Measurements from ENCODE around the gene CDKAL1.

Gene CDKAL1

DNA sequence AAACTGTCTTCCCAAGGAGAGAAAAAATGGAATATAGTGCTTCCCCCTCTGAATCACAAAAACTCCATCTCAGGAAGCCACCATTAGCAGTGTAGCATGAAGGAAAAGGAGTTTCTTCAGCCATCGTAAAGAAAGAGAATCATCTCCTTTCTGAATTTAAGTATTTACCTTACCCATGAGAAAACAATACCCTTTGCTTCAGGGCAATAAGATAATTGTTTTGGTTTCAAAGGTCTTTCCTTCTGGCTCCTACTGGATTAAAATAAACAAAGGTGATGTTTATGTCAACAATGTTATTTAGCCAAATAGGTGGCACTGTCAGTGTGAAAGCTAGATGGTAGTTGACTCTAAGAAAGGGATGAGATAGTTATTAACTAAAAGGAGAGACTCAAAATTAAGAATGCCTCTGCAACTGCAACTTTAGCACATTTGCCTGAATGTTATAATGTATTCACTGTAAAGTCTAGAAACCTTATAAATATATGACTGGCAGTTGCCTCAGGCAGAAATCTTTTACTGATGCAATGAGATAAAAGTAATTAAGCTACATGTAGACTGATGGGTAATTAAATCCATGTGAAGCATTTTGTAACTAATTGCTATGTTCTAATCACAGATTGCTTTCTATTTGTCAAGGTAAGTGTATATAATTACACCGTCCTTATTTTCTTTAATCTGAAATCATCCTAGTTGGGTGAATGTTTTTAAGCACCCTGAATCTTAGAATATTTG lies 399.0 kb downstream of the CDKAL1 start:
- no peak for DNase-seq

DNA sequence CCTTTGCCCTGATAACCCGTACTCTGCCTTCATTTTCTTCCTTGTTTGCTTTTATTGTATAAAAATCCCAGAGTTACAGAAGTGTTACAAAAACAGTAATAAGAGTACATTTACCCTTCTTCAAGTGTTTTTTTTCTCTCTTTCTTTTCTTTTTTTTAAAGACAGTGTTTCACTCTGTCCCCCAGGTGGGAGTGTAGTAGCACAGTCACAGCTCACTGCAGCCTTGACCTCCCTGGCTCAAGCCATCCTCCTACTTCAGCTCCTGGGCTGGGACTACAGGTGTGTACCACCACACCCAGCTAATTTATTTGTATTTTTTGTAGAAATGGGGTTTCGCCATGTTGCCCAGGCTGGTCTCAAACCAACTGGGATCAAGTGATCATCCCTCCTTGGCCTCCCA lies 402.7 kb downstream of the CDKAL1 start:
- DNase-seq, result no peak

DNA sequence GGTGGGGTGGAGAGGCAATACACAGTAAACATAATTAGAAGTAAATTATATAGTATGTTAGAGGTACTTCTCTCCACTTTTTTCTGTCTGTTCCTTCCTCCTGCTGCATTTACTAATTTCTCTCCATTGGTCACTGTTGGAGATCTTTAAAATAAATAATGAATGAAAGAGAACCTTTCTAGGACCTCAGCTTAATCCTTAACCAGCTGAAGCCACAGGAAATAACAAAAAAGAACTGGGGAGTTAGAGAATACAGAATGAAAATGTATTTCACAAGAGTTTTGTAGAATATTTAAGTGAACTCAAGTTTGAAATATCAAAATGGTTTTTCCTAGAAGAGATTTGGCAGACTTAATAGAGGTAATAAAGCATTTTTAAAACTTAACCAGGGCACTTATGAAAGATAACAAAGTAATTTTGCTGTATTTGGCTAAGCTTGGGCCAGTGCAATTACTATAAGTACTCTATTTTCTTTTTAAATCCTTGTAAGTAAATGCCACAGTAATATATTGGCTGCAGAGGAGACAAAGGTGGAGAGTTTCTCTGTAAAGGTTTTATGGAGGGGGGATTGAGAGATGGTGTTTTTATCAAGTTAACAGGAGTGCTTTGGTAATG lies 405.0 kb downstream of the CDKAL1 start:
- no peak for DNase-seq

DNA sequence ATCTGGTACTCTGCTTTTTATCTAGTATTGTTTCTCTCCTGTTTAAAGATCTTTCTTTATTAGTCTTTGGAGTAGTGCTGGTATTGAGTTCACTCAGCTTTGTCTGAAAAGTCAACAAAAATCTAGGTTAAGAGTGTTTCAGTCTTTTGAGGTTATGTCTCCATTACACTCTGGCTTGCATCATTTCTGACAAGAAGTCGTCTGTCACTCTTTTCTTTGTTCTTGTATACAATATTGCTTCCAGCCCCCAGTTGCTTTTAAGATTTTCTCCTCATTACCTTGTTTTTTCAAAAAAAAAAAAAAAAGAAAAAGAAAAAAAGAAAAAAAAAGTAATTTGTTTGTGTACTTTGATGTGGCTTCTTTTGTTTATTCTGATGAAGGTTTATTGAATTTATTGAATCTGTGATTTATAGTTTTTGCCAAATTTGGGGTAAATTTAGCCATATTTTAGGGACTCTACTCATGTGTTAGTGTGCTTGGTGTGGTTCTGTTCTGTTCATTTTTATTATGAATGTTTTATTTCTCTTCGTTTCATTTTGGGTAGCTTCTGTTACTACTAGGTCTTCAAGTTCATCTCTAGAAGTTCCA lies 408.9 kb downstream of the CDKAL1 start:
- no peak for DNase-seq

DNA sequence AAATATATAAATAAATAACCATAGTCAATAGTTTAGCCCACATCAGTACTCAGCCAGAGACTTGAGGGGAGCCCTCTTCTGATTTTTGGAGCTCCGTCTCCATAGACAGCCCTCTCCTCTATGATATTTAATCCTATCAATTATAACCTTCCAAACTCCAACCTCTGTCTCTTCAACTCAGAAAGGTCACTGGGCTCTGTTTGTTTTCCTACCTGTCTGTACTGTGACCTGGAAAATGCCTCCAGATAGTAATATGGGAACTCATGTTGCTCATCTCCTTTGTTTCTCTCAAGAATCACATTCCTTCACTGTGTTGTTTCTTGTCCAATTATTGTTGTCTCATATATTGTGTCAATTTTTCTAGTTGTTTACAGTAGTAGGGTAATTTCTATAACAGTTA lies 409.7 kb downstream of the CDKAL1 start:
- DNase-seq, result no peak

DNA sequence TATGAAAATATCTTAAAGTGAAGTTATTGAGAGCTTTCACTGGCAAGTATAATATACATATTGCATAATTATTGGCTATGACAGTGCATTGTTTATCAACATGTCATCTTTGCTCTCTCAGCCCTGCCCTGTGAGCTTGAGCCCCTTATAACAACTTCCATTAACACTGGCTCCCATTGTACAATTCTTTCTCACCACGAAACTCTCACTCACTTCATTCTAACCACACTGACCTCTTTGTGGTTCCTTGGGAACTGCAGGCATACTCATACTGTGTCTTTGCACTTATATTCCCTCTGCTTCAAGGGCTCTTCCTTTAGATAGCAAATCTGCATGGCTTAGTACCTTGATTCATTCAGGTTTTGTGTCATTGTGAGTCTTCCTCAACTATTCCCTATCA lies 411.8 kb downstream of the CDKAL1 start:
- DNase-seq, result no peak

DNA sequence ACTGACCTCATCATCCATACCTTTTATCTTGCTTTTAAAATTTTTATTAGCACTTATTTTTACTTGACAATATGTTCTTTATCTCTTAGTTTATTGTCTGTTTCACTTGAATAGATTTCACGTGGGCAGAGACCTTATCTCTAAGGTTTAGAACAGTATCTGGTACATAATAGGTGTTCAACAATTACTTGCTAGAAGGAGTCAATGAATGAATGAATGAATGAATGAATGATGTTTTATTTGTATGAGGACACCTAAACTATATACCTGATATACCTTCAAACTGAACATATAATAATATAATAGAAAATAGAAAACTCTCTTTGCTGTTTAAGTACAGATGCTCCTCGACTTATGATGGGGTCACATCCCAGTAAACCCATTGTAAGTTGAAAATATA lies 412.6 kb downstream of the CDKAL1 start:
- no peak for DNase-seq

DNA sequence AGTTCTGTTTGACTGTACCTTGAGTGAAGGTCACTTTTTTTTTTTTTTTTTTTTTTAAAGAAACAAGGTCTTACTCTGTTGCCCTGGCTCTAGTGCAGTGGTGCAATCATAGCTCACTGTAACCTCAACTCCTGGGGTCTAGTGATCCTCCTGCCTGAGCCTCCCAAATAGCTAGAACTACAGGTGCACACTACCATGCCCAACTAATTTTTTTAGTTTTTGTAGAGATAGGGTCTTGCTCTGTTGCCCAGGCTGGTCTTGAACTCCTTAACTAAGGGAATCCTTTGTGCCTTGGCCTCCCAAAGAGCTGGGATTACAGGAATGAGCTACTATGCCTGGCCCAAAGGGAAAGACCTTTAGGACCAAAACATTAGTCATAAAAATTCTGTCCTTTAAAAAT lies 413.7 kb downstream of the CDKAL1 start:
- DNase-seq, result no peak

DNA sequence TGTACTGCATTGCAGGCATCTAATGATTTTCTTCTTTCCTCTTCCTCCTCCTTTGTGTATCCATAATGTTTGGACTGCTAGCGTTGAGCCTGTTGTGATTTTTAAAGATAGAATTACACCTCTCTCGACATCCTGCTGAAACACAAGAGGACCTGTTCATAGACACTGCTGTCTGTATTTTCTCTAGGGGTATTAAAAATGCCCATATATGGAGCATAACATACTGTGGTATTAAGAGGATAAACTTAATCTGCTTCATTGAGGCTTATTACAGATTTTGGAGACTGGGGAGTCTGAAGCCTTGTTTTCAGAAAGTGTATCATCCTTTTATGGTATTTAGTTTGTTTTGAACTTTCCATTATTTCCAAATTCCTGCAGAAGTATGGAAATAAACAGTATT lies 414.3 kb downstream of the CDKAL1 start:
- DNase-seq, result no peak

DNA sequence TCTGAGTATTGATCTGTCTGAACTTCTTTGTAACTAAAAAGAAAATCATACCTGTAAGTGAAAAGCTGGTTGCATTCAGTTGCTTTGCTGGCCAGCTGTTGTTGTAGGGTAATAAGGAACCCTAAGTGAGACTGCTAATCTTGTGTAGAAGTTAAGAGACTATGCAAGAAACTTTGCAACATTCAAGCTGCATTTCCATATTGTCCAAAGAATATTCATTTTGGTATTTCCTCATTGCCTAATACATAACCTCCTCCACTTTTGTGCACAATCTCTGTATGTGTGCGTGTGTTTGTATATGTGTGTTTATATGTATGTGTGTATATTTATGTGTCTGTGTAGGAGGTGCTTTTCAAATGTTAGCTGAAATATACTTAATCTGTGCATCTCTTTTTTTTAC lies 414.9 kb downstream of the CDKAL1 start:
- DNase-seq, result no peak

DNA sequence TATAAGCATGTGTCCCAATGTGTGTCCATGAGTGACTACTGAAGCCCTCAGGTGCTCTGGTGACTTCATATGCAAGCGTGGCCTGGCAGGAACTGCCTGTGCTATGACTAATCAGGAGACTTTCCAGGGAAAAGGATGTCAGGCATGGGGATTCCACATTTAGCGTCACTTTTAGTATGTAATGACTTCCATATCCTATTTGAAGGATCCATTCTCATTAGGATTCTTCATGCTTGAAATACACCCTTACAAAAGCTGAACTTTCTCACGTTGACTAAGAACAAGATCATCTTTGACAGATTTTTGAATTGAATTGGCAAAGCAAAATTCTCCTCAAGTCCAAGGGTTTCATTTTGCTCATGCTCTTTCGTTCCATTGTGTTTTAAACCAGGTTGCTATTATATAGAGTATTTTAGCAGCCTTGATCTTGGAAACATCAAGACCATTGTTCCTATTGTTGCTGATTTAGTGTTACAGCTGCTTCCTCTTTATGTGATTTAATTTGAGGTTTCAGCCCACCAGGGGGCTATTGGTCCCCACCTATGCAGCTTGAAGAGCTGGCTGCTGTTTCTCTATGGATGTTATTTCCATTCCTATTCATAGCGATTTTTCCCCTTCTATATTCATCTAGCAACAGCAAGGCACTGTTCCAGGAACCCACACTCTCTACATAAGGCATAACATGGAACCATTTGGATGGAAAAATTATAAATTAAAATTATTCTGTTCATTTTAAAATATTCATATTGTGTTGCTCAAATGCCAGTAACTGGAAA lies 418.6 kb downstream of the CDKAL1 start:
- DNase-seq, result no peak

DNA sequence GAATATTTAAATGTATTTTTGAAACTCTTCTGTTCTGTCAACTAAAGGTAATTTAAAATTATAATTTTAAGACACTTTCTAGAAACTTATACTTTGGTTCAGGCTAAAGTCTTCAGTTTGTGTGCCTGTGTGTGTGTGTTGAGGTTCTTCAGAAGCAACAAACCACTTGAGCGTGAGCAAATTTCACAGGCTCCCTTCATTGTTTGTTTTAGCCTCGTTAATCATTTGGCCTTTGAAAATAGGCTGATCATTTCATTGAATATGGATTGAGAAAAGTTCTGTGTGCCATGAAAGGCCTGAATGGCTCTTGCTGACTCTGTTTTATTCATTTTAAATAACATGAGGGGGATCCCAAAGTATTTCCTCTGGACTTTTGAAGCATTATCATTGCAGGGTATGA lies 420.1 kb downstream of the CDKAL1 start:
- no peak for DNase-seq

DNA sequence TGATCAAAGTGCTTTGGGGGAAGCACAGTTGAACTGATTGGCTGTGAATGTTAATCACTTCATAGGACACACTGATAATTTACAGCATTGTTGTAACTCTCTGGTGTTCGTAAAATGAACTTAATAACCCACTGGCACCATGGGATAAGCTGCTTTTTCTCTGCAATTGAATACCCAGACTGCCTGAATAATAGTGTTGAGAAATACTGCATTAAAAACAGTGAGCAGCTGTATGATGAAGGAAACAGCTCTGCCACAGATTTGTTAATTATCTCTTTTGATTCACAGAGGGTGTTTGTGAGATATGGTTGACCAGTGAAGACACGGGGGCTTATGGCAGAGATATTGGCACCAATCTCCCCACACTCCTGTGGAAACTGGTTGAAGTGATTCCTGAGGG lies 420.9 kb downstream of the CDKAL1 start:
- no peak for DNase-seq

DNA sequence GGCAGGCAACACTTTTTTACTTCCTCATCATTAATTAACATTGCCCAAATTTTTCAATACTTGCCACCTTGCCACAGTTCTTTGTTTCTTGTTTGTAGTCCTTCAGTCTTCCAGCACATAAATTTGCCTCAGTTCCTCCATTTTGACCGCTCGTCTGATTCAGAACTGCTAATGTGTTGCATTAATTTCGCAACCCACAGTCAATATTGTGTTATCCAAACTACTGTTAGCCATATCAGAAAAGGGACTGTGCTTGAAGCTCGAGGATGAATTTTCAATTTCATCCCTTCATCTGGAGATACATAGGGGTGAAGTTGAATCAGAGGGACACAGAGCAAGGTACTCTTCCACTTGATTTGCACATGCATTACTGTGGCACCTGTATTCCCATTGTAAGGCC lies 421.5 kb downstream of the CDKAL1 start:
- DNase-seq, result no peak

DNA sequence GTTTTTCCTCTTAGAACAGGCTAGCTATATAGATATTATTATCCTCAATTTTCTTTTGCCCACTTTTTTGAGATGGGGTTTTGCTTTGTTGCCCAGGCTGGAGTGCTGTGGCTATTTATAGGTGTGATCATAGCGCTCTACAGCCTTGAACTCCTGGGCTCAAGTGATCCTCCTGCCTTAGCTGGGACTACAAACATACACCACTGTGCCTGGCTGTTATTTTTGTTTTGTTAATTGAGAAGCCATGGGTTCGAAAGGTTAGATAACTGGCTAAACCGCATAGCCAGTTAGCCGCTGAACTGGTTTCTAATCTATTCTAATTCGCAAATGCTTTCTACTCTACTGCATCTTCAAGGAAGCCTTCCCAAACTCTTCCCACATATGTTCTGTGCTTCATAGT lies 425.8 kb downstream of the CDKAL1 start:
- no peak for DNase-seq

DNA sequence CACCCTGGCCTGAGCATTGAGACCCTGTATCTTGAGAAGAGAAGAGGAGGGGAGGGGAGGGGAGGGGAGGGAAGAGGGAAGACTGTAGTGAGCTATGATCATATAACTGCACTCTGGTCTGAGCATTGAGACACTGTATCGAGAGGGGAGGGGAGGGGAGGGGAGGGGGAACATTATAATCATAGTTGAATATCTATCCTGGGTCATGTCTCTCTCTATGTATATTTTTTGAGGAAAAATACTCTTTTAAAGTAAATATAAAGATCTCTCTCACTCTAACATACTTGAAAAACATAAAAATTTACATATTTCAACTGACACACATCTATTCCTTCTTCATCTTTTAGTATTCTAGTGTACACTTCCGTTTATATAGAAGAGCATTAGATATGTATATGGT lies 431.0 kb downstream of the CDKAL1 start:
- DNase-seq, result no peak

DNA sequence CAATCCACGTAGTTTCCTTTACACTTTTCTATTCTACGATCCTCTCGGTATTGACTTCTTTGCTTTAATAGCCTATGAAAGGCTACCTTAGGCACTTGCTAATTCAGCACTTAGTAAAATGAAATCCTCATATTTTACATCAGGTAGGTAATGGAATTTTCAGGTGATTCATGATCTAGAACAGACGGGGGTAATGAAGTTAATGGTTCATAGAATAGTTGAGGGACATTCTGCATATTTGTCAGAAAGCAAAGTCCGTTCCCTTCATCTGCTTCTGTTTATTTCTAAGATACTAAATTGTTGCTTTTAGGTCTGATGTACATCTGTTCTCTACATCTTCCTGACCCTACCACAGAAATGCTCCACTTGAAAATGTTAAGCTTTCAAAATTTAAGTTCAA lies 431.7 kb downstream of the CDKAL1 start:
- no peak for DNase-seq

DNA sequence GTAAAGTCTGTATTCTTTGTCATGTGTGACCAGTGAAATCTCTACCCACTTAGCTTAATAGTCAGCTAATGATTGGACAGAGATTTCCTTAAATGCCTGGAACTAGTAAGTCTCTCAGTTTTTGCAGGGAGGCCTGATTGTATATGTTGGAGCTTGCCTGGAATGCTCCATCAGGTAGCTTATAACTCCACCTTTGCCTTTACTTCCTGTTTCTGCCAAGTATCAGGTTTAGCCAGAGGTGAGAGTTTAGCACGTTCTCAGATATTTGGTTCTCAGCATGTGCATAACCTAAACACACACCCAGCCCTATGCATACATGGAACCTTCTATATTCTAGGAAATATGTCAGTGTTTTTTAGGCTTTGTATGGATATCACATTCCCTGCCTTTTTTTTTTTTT lies 435.3 kb downstream of the CDKAL1 start:
- DNase-seq, result no peak

DNA sequence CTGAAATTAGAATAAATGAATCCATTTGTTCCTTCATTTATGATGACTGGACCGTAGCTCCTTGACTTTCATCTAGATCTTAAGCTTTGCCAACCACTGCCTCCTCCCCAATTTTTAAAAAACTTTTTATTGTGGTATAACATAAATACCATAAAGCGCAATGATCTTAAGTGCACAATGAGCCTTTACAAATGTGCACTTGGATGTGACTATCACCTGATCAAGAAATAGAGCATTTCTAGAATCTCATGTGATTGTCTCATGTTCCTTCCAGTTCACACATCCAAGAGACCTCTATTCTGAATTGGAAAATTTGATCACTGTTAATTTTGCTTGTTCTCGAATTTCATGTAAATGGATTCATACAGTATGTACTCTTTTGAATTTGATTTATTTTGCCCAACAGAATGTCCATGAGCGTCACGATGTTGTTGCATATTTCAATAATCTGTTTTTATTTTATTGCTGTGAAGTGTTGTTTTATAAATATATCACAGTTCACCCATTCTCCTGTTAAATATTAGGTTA lies 442.2 kb downstream of the CDKAL1 start:
- DNase-seq, result no peak

DNA sequence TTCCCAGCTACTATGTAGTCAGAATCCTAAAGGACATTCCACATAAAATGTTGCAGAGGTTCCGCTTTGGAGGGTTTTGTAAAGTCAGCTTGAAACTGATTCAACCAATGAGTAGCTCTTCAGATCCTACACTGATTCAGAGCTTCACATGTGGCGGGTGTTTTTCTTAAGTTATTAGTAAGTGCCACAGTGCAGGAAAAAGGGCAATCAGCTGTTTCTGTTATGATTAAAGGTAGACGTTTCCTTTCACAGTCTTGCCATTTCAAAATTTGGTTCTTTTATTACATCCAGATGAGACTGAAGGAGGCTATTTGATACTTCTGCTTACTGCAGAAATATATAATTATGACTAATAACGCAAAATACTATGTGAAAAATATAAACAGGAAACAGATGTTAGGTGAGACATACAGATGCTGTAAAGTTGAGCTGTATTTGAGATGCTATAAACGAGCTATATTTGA lies 443.9 kb downstream of the CDKAL1 start:
- no peak for DNase-seq

DNA sequence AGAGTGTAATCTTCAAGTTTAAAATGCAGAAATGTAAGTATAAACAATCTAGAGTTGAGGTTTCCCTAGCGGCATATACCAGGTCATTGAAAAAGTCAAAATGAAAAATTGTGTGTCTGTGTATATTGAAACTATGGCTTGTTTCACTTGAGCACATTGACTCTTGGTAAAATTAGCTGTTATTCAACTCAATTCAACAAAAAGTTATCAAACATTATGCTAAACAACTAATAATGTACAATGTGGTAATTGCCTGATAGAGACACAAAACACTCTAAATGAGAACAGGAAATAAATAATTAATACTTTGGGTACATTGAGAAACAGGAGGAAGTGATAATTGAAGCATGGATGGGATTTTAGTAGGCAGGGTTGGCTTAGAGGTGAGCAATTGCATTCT lies 444.8 kb downstream of the CDKAL1 start:
- DNase-seq, result no peak

DNA sequence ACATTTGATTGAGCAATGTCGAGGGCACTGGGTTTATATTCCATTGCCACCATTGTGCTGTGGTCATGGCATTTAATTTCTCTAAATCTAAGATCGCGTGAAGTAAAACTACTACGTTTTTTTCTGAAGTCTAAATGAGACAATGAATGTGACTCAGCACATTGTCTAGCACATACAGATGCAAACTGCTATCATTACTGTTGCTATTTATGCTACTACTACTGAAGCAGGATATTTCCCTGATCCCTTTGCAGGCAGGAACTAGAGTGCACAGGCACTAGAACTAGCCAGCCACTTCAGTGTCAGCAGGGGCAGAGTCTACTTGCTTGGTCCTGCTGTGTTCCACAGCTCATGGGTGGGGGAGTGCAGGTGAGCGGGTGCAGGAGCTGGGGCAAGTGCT lies 449.7 kb downstream of the CDKAL1 start:
- DNase-seq, result no peak

DNA sequence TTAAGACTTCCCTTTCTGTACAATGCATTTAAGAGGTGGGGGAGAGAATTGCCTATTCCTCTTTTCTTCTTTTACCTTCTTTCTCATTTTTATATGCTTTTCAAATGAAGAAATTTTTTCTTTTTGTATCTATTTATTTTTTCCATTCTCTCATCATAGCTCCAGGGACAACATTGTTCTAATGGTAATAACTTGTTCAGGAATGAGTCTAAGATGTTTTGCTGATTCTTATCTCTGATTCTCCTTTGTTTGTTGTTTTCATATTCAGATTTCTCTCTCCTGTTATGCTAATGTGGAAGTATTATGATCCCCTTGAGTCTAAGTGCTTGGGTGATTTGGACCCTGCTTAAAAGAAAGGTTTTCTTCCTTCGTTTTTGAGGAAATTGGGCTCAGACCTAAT lies 451.6 kb downstream of the CDKAL1 start:
- DNase-seq, result no peak

DNA sequence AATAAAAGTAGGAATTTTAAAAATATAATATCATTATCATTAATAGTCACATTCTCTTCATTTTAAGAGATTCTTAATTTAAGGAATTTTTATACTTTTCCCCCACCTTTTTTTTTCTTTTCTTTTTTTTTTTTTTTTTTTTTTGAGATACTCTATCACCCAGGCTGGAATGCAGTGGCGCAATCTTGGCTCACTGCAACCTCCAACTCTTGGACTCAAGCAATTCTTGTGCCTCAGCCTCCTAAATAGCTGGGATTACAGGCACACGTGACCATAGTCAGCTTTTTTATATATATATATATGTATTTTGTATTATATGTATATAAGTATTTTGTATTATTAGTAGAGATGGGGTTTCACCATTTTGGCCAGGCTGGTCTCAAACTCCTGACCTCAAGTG lies 457.7 kb downstream of the CDKAL1 start:
- no peak for DNase-seq
